ENCODE results near the gene TP73.

The TP73 gene

DNA sequence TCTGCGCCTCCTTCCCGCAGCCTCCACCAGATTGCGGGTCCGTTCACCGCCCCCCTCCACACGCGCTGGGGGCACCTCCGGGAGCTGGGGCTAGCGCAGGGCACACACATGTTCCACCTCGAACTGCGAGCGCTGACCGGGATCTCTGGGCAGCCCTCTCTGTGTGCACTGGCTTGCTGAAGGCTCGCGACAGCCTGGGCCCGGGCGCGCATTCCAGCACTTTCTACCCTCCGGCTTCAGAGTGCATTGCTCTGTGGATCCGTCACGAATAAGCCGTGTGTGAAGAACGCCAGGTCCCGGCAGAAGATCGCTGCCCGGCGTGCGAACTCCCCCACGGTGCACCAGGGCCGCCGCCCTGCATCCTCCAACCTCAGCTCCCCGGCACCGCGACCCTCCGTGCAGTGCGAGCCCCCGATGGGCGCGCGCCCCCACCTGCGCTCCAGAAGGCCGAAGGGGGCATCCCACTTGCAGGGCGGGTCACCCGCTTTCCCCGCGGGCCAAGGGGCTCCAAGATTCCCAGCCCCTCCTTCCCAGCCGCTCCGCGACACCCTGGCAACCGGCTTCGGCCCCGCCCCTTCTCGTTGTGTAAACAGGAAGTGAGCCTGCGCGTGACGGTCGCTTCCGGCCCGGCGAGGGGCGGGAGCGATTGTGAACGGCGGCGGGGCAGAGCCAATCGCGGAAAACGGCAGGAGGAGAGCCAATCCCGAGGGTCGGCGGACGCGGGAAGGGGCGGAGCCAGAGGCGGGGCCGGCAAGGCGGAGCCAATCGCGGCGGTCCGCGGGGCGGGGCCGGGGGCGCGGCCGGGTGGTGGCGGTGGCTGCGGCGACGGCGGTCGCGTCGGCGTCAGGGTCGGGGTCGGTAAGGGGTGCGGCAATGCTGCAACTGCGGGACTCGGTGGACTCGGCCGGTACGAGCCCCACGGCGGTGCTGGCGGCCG, 27.8 kb upstream of the TP73 start, which contains the start of gene TPRG1L:
Gene TPRG1L (plus strand): TSS at position 816 of the 937 bp plus-strand sequence. CDS start 58 bp downstream, at position 874.
- DNase-seq (ENCODE audit: extremely low spot score) = peak; percentile 100
- TF ChIP-seq, protein P1, sequence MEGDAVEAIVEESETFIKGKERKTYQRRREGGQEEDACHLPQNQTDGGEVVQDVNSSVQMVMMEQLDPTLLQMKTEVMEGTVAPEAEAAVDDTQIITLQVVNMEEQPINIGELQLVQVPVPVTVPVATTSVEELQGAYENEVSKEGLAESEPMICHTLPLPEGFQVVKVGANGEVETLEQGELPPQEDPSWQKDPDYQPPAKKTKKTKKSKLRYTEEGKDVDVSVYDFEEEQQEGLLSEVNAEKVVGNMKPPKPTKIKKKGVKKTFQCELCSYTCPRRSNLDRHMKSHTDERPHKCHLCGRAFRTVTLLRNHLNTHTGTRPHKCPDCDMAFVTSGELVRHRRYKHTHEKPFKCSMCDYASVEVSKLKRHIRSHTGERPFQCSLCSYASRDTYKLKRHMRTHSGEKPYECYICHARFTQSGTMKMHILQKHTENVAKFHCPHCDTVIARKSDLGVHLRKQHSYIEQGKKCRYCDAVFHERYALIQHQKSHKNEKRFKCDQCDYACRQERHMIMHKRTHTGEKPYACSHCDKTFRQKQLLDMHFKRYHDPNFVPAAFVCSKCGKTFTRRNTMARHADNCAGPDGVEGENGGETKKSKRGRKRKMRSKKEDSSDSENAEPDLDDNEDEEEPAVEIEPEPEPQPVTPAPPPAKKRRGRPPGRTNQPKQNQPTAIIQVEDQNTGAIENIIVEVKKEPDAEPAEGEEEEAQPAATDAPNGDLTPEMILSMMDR (IDR thresholded peaks at IDR 0.05; ENCODE audit: control extremely low read depth, extremely low read depth, low read depth, missing control alignments) = no peak
- ChIA-PET CTCF (interaction anchor here (1.0 to 6.4 kb wide), 3 partner anchors 17 to 100 kb away, joined by 3 to 71 read pairs (median 3); no protein-coding TSS in a partner anchor), POLR2A (no interaction called here)

DNA sequence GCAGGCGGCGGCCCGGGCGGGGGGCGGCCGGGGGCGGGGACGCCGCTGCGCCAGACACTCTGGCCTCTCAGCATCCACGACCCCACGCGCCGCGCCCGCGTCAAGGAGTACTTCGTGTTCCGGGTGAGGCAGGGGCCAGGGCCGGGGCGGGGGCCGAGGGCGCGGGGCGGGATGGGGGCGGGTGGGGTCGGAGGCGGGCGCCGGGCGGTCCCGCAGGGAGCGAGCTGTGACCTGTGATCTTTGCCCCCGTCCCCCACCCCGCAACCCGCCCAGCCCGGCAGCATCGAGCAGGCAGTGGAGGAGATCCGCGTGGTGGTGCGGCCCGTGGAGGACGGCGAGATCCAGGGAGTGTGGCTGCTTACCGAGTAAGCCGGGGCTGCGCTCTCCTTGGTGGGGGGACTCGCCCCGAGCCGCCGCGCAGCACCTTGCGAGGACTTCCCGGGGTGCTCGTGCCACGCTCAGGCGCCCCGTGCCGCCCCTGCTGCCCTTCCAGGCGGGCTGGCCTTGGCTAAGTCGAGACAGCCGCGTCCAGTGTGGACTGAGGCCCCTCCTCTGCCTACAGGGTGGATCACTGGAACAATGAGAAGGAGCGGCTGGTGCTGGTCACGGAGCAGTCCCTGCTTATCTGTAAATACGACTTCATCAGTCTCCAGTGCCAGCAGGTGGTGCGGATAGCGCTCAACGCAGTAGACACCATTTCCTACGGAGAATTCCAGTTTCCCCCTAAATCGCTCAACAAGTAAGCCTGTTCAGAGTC, 27.0 kb upstream of the TP73 start:
- TF ChIP-seq, protein P1 (IDR thresholded peaks at IDR 0.05; ENCODE audit: control extremely low read depth, extremely low read depth, low read depth, missing control alignments) = no peak
- ChIA-PET CTCF (interaction anchor here (1.3 kb wide), 1 partner anchor 16 kb away, joined by 3 read pairs; no protein-coding TSS in a partner anchor), POLR2A (interaction anchor here (0.6 kb wide), 1 partner anchor 105 kb away, joined by 3 read pairs; no protein-coding TSS in a partner anchor)
- no peak for DNase-seq (ENCODE audit: extremely low spot score)

DNA sequence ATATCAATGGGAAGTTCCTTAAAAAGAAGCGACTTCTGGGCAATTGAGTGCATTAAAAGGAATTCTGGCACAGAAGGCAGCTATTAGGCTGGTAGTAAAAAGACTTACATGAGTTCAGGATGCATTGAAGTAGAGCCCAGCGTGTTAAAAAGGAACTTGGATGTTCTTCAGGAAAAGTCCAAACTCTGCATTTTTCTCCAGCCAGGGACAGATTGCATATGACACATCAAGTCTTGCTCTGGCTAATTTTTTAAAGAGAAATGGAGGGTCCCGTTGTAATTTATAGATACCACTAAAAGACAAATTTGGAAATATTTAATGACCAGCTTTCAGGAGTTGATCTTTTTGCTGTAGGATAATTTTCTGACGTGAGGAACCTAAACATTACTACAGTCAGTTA, 26.3 kb upstream of the TP73 start:
- TF ChIP-seq, protein P1 (IDR thresholded peaks at IDR 0.05; ENCODE audit: control extremely low read depth, extremely low read depth, low read depth, missing control alignments) = no peak
- ChIA-PET POLR2A (no interaction called here), CTCF (interaction anchor here (1.0 to 1.3 kb wide), 2 partner anchors 12 to 16 kb away, joined by 3 read pairs; no protein-coding TSS in a partner anchor)
- DNase-seq (ENCODE audit: extremely low spot score) = no peak

DNA sequence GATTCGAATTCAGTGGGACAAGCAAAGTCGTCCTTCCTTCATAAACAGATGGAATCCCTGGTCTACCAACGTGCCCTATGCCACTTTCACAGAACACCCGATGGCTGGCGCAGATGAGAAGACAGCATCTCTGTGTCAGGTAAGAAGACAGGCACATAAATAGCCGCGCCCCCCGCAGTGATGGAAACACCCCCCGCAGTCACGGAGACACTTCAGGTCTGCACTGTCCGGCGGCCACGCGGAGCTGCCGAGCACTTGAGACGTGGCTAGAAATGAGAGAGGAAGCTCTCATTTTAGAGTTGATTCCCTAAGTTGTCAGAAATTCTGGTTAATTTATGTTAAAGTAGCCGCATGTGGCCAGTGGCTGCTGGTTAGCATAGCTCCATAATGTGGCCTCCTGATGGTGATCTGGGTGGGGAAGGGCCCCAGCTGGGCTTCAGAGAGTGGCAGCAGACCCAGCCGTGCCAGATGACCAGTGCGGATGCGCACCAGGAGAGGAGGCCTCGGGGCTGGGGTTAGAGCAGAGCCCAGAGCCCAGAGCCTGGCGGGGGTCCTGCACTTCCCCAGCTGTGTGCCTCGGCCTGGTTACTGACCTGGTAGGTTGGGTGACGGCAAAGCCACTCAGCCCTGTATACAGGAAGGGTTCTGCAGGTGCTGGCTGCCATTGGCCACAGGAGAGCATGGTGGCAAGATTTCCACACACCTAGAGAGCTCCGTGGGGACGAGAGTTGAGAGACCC, 24.6 kb upstream of the TP73 start:
- CTCF ChIA-PET = interaction anchor here (0.7 to 7.4 kb wide), 6 partner anchors 8 to 175 kb away, joined by 3 to 55 read pairs (median 4); partner anchors contain the start of gene WRAP73
- TF ChIP-seq, protein P1 (IDR thresholded peaks at IDR 0.05; ENCODE audit: control extremely low read depth, extremely low read depth, low read depth, missing control alignments) = no peak
- no peak for DNase-seq (ENCODE audit: extremely low spot score)
- POLR2A ChIA-PET = no interaction called here

DNA sequence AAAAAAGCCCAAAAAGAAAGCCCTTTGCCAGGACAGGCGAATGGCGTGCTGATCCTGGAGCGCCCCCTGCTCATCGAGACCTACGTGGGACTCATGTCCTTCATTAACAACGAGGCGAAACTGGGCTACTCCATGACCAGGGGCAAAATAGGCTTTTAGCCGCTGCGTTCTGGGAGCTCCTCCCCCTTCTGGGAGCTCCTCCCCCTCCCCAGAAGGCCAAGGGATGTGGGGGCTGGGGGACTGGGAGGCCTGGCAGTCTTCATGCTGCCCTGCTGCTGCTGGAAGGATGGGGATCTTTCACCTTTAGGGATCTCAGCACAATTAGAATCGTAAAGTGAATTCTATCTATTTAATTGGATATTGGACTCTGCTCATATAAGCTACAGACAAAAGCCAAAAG, 23.9 kb upstream of the TP73 start:
- no peak for DNase-seq (ENCODE audit: extremely low spot score)
- ChIA-PET CTCF (interaction anchor here (1.5 to 7.4 kb wide), 5 partner anchors 8 to 175 kb away, joined by 3 to 55 read pairs (median 4); no protein-coding TSS in a partner anchor), POLR2A (no interaction called here)
- TF ChIP-seq, protein P1 (IDR thresholded peaks at IDR 0.05; ENCODE audit: control extremely low read depth, extremely low read depth, low read depth, missing control alignments) = no peak
